Osteocyte (in vitro differentiated cells): ENCODE data around the gene SMIM22. TPM values are rescaled to one million over a fixed set of nuclear protein-coding genes. Genes with fewer than 3 reads are reported as not detected.

ENCODE experiments used
- DNase-seq: peaks from one replicate; pipeline ENCODE4 v3.0.0; 2021; ENCODE audit warnings: mixed read lengths; ENCODE audit not compliant: unreplicated experiment; ENCODE audit errors: extremely low spot score
- H3K27ac Mint-ChIP-seq: one replicate; pipeline ENCODE4 v1.8.0; 2021; ENCODE audit warnings: mild to moderate bottlenecking, mixed read lengths; ENCODE audit not compliant: unreplicated experiment
- H3K27me3 Mint-ChIP-seq: one replicate; pipeline ENCODE4 v1.8.0; 2021; ENCODE audit warnings: mixed read lengths; ENCODE audit not compliant: unreplicated experiment
- H3K36me3 Mint-ChIP-seq: one replicate; pipeline ENCODE4 v1.8.0; 2021; ENCODE audit warnings: mixed read lengths; ENCODE audit not compliant: unreplicated experiment
- H3K4me1 Mint-ChIP-seq: one replicate; pipeline ENCODE4 v1.8.0; 2021; ENCODE audit warnings: mixed read lengths; ENCODE audit not compliant: unreplicated experiment
- H3K4me3 Mint-ChIP-seq: one replicate; pipeline ENCODE4 v1.8.0; 2021; ENCODE audit warnings: mild to moderate bottlenecking, moderate library complexity, mixed read lengths; ENCODE audit not compliant: unreplicated experiment
- H3K9me3 Mint-ChIP-seq: one replicate; pipeline ENCODE4 v1.8.0; 2021; ENCODE audit warnings: mixed read lengths; ENCODE audit not compliant: unreplicated experiment
- total RNA-seq: library from RNA; stranded (reverse); gene quantifications from 2 replicates; pipeline ENCODE4 v1.2.1, GENCODE V29; 2021
- TF ChIP-seq, protein P1 (sequence below): fragments of 200-600 bp; sonication (generic); IDR thresholded peaks from 2 replicates; pipeline ENCODE4 v1.5.0; 2021; ENCODE audit warnings: antibody characterized with exemption, mild to moderate bottlenecking, moderate library complexity

Gene SMIM22
- total RNA-seq, 1 donor from 2014 or later = not detected

DNA sequence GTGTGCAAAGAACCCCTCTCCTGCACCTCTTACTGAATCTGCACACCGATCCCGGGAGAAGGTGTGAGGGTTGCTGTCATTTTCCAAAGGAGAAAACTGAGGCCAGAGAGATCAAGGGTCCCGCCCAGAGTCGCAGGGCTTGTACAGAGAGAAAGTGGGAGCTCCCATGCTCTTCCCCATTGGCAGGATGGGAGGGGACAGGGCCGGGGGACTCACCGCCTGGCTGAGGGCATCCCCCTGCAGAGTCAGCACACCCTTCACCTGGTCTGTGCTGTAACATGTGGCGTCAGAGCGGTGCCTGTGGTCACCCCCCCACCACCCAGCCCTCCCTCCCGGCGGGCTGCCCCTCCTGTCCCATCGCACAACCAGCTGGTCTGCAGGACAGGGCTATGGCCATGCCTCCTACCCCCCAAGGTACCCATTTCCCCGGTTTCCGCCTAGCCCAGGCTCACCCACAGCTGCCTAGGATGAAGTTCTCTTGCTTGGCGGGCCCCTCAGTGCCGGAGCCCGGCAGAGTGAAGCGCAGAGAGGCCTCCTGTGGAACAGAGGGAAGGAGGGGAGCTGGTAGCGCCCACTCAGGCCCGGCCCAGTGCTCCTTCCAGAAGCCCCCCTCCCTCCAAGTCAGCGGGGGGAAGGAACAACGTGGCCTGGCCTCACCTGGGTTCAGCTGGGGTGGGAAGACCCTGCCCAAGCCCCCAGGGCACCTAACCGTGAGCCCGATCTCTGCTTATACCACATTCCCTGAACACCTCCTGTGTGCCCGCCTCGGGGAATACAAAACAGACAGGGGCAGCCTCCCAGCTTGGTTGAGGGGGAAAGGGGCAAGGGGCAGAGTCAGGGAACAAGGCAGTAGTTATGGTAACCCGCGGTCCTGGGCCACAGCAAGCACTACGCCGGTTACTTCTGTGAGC lies 6.1 kb downstream of the SMIM22 start:
- peak overlapping the region; percentile 84 for H3K4me3 Mint-ChIP-seq

DNA sequence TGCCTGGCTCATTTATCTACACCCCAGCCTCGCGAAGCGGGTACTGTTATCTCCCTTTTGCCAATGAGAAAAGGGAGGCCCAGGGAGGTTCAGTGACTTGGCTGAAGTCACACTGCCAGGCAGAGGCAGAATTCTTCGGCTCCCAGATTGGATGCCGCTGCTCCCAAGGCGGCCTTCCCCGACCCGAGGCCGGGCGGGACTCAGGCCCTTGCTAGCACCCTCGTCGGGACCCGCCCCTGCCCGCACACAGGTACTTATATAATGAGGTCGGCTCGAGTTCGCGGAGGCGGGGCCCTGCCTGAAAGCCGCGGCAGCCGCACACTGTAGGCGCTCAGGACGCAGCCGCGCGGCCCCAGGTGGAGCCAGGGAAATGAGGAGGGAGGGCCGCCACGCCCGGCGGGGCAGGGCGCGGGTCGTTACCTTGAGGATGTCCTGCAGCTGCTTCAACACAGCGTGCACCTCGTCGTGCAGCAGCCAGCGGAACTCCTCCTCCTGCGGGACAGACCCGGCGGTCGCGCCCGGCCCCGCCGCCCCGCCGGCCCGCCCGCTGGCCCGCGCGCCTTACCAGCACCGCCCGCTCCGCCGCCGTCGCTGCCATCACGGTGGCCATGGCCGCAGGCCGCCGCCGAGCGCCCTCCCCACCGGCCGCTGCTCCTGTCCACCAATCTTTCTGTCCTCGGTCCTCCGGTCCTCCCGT lies 6.9 kb downstream of the SMIM22 start, which contains the start of gene ROGDI:
Gene ROGDI, minus strand, starts transcription at position 672 of the 697 bp plus-strand sequence. Its CDS starts 62 bp downstream, at position 610.
- Mint-ChIP-seq H3K4me3 (peak within 1 kb of the TSS; percentile 84), H3K36me3 (peaks cover 11% of the 10 kb centered on the region), H3K27ac (peak within 1 kb of the TSS; percentile 87), H3K27me3 (no peaks in the 10 kb centered on the region), H3K4me1 (peaks cover 19% of the 10 kb centered on the region), H3K9me3 (no peaks in the 10 kb centered on the region)
- TF ChIP-seq, protein P1, sequence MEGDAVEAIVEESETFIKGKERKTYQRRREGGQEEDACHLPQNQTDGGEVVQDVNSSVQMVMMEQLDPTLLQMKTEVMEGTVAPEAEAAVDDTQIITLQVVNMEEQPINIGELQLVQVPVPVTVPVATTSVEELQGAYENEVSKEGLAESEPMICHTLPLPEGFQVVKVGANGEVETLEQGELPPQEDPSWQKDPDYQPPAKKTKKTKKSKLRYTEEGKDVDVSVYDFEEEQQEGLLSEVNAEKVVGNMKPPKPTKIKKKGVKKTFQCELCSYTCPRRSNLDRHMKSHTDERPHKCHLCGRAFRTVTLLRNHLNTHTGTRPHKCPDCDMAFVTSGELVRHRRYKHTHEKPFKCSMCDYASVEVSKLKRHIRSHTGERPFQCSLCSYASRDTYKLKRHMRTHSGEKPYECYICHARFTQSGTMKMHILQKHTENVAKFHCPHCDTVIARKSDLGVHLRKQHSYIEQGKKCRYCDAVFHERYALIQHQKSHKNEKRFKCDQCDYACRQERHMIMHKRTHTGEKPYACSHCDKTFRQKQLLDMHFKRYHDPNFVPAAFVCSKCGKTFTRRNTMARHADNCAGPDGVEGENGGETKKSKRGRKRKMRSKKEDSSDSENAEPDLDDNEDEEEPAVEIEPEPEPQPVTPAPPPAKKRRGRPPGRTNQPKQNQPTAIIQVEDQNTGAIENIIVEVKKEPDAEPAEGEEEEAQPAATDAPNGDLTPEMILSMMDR = no peak
- DNase-seq = no peak

More for the DNA sequence above, 6.1 kb downstream of the SMIM22 start:
- TF ChIP-seq, protein P1 = no peak
- H3K27ac Mint-ChIP-seq = no peak overlapping the region
- DNase-seq = no peak
- H3K9me3 Mint-ChIP-seq = no peaks in the 10 kb centered on the region
- no peaks in the 10 kb centered on the region for H3K27me3 Mint-ChIP-seq
- H3K4me1 Mint-ChIP-seq = peaks cover 19% of the 10 kb centered on the region
- H3K36me3 Mint-ChIP-seq = peaks cover 10% of the 10 kb centered on the region

DNA sequence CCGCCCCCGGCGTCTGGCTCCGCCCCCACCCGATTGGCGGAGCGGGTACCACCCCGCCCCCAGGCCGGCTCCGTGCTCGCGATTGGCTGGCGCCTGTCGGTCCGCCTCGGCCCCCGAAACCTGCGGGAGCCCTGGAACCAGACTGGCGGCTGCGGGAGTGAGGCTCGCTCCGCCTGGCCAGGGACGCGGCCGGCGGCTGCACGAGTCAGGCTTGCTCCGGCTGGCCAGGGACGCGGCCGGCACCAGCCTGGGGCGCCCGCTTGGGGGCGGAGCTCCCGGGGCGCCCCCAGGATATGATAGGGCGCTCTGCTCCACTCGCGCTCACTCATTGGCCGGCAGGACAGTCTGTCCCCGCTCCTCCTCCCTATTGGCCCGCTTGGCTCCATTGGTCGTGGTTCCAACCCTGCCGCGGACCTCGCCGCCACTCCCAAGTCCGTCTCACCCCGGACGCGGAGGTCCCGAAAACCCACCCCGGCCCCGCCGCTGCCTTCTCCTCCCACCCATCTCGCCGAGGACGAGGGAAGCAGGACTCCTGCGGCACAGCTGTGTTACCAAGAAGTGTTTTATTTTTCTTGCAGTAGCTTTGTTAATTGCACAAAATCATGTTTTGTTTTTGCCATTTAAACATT lies 7.6 kb downstream of the SMIM22 start:
- Mint-ChIP-seq H3K4me3 (peak overlapping the region; percentile 82), H3K27ac (peak overlapping the region; percentile 87)

DNA sequence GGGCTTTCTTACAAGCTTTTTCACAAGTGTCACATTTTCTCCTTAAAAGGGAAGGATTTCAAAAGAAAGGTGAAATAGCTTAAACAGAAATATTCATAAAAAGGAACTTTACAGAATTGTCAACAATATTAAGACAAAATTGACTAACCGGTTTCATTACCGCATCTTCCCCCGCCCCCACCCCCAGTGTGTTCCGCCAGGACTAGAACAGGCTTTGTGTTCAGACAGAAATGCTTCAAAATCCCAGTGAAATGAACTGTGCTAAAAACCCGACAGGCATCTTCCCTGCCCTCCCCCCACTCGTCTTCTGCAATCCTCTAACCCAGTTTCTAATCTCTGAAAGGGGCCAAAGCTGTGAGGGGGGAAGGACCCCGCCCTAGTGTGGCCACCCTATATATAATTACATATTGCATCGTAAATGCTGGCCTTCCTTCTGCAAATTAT lies 8.3 kb downstream of the SMIM22 start:
- DNase-seq = no peak
- H3K27ac Mint-ChIP-seq = peak overlapping the region; percentile 87

More for the DNA sequence above, 7.6 kb downstream of the SMIM22 start:
- TF ChIP-seq, protein P1 = peak; percentile 18
- H3K9me3 Mint-ChIP-seq = no peaks in the 10 kb centered on the region
- peaks cover 19% of the 10 kb centered on the region for H3K4me1 Mint-ChIP-seq
- DNase-seq = peak; percentile 96
- H3K27me3 Mint-ChIP-seq = no peaks in the 10 kb centered on the region
- H3K36me3 Mint-ChIP-seq = peaks cover 18% of the 10 kb centered on the region

More for the DNA sequence above, 8.3 kb downstream of the SMIM22 start:
- peaks cover 18% of the 10 kb centered on the region for H3K36me3 Mint-ChIP-seq
- H3K9me3 Mint-ChIP-seq = no peaks in the 10 kb centered on the region
- H3K4me1 Mint-ChIP-seq = peaks cover 19% of the 10 kb centered on the region
- TF ChIP-seq, protein P1 = no peak
- H3K4me3 Mint-ChIP-seq = peak overlapping the region; percentile 82
- H3K27me3 Mint-ChIP-seq = no peaks in the 10 kb centered on the region
